ENCODE data around the gene CSGALNACT2. TPM values are rescaled to one million over a fixed set of nuclear protein-coding genes. Genes with fewer than 3 reads are reported as not detected.
"Not testable (repeated sequence)": the region's sequence is repeated elsewhere in the genome, so short reads cannot be mapped to it uniquely, and the experiment has no call there.

Gene CSGALNACT2, protein sequence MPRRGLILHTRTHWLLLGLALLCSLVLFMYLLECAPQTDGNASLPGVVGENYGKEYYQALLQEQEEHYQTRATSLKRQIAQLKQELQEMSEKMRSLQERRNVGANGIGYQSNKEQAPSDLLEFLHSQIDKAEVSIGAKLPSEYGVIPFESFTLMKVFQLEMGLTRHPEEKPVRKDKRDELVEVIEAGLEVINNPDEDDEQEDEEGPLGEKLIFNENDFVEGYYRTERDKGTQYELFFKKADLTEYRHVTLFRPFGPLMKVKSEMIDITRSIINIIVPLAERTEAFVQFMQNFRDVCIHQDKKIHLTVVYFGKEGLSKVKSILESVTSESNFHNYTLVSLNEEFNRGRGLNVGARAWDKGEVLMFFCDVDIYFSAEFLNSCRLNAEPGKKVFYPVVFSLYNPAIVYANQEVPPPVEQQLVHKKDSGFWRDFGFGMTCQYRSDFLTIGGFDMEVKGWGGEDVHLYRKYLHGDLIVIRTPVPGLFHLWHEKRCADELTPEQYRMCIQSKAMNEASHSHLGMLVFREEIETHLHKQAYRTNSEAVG
- polyA plus RNA-seq (ENCODE audit: insufficient read length): 23.9 TPM

DNA sequence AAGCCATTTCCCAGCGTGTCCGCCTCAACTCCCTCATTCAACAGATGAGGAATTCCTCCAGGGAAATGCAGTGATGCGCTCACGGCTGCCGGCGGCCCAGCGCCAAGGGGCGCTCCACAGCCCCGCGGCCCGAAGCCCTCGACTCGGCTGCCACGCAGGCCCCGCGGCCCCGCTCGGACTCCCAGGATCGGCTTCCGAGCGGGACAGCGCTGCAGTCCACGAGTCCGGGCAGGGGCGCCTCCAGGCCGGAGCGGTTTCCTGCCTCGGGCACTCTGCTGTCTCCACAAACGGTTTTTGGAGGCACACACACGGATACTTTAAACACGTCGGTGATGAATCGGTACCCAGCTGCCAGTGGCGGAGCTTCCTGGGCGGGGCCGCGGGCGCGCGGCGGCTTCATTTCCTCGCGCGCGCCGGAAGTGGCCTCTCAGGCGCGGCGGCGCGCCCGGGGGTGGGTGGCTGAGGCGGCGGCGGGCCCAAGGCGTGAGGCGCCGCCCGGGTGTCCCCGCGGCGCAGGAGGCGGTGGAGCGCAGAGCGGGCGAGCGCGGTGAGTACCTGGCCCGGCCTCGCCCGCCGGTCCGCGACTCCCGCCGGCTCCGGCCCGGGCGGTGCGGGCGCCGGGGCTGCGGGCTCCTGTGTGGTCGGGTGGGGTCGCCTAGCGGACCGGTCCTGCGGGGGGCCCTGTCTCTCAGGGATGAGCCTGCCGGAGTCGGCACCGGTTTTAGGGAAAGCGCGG, at the start of gene CSGALNACT2:
Gene CSGALNACT2 (plus strand): TSS at position 425 of the 736 bp plus-strand sequence. CDS start 16,705 bp downstream, outside the sequence.
- DNase-seq (ENCODE audit: low read depth): peak; percentile 69

- DNase-seq (ENCODE audit: low read depth): no peak
These were observed 48.7 kb upstream of the CSGALNACT2 start for GRCh38 chr10:43089519-43089918.

DNA sequence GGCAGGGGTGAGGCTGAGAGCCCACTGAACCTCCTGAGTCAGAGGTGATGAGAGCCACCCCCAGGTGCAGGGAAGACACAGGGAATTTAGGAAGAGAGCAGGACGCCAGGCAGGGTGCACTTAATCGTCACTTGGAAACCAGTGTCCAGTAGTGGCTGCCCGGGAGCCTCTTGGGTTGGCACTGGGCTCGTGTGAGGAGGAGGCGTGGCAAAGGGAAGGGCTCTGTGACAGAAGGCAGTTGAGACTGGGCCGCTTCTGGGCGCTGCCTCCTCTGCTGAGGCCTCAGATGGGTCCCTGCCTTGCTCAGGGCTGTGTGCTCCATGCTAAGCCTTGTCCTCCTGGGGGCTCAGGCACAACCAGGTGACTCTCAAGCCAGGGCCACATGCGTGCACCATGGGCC, 48.1 kb upstream of the CSGALNACT2 start:
- no peak for DNase-seq (ENCODE audit: low read depth)

DNA sequence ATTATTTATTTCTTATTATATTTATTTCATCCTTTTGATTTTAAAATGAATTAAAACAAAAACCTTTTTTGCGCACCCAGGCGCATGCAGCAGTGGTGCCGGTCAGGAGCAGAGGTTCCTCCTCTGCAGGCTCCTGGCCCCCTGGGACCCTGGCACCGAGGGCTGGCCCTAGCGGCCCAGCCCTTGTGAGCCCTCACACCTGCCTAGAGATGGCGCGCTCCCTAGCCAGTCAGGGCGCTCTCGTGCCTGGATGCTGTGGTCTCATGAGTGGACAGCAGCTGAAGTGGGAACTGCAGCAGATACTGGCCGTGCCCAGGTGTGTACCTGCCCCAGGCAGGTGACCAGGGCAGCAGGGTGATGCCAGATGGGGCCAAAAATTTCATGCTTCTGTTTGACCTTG, 47.6 kb upstream of the CSGALNACT2 start:
- DNase-seq (ENCODE audit: low read depth): no peak

- no peak for DNase-seq (ENCODE audit: low read depth)
These were observed 46.4 kb upstream of the CSGALNACT2 start for GRCh38 chr10:43091846-43092245.

DNA sequence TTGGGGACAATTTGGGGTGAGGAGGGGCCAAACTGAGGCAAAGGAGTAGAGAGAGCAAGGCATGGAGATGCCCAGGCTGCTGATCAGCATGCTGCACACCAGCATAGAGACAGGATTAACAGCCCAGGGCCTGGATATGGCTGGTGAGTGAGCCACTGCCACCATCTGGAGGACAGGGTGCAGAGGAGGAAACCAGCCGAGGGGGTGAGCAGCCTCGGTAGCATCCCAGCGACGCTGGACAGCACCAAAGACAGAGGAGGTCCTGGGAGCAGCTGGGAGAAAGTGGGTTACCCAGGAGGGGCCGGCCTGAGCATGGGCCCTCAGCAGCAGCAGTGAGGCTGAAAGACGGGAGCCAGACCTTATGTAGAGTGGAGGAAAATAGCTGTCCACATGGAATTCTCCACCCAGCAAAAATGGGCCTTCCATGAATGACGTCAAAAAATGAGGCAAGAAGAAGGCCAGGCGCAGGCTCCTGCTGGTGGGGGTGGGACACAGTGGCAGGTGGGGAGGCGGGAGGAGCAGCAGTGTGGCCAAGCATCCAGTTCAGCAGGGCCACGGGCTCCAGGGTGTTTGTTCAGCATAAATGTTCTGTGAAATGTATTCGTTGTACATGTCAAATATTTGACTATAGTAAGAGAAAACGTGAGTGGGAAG, 44.7 kb upstream of the CSGALNACT2 start:
- DNase-seq (ENCODE audit: low read depth): no peak

DNA sequence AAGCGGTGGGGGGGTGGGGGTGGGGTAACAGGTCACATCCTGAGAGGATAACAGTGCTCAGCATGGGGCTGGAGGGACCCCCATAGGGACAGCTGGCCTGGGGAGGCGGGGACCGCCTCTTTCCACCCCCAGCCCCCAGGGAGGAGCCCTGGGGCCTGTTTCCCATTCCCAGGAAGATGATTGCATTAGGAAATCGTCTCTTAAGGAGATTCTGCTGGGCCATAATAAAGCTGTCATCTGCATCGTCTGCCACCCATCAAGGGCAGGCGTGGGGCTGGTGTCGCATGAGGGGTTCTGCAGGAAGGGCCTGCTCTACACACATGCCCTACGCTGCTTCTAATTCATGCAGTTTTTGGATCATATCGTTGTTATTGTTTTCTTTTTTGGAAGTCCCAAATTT, 44.2 kb upstream of the CSGALNACT2 start:
- no peak for DNase-seq (ENCODE audit: low read depth)

DNA sequence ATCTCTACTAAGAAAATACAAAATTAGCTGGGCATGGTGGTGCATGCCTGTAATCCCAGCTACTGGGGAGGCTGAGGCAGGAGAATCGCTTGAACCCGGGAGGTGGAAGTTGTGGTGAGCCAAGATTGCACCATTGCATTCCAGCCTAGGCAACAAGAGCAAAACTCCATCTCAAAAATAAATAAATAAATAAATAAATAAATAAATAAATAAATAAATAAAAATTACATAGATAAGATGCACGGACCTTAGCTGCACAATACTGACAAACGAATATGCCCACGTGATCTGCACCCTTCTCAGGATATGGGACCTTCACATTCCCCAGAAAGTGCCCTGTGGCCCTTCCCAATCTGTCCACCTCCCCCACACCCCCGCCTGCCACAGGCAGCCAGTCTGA, 38.9 kb upstream of the CSGALNACT2 start:
- not testable (repeated sequence) for DNase-seq (ENCODE audit: low read depth)

DNA sequence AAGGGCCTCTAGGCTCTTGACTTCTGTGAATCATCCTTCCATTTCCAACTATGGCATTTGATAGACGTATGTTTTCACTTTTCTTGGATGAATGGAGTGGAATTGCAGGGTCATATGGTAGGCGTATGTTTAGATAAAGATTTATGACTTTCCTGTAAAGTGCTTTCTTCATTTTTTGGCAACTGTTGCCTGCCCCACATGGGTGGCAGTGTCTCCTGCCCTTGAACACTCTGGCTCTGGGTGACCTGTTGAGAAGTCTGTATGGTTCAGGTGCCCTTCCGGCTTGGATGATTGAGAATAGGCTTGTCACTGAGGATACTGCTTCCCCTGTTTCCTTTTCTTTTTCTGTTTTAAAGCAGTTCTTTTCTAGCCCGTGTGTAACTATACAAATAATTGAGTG, 38.3 kb upstream of the CSGALNACT2 start:
- no peak for DNase-seq (ENCODE audit: low read depth)

GRCh38 chr10:43100366-43100765, 37.9 kb upstream of the CSGALNACT2 start:
- no peak for DNase-seq (ENCODE audit: low read depth)

DNA sequence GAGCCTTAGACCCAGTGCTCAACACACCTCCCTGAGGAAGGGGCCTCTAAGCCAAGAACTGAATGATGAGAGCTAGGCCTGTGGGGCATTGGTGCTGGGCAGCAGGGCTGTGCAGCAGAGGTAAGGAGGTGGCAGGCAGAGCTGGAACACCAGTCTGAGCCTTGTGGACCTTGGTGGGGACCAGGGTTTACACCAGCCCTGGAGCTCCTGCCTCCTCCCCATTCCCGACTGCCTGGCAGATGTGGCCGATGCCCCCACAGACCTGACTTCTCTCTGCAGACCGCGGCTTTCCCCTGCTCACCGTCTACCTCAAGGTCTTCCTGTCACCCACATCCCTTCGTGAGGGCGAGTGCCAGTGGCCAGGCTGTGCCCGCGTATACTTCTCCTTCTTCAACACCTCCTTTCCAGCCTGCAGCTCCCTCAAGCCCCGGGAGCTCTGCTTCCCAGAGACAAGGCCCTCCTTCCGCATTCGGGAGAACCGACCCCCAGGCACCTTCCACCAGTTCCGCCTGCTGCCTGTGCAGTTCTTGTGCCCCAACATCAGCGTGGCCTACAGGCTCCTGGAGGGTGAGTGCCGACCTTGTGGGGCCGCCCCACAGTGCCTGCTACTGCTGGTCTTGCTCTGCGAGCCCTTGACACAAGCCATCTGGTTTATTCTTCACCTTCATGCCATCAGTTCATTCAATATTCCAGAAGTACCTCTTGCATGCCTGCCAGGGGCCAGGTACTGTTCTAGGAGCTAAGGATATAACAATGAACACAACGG, 36.0 kb upstream of the CSGALNACT2 start:
- DNase-seq (ENCODE audit: low read depth): no peak

GRCh38 chr10:43105102-43105955, 32.9 kb upstream of the CSGALNACT2 start:
- DNase-seq (ENCODE audit: low read depth): no peak

DNA sequence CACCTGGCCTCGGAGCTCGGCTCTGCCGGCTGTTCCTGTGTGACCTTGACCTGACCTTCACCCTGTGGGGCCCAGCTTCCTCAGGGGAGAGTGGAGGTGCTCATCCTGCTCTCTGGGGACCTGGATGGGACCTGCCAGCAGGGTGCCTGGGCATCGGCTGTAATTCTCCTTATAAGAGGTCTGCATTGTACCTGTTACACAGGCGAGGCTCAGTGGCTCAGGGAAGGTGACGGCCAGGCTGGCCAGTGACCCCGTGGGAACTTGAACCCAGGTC, 32.4 kb upstream of the CSGALNACT2 start:
- no peak for DNase-seq (ENCODE audit: low read depth)

GRCh38 chr10:43106256-43107091, 31.8 kb upstream of the CSGALNACT2 start:
- DNase-seq (ENCODE audit: low read depth): no peak

- no peak for DNase-seq (ENCODE audit: low read depth)
These were observed 29.3 kb upstream of the CSGALNACT2 start for GRCh38 chr10:43108951-43109350.

DNA sequence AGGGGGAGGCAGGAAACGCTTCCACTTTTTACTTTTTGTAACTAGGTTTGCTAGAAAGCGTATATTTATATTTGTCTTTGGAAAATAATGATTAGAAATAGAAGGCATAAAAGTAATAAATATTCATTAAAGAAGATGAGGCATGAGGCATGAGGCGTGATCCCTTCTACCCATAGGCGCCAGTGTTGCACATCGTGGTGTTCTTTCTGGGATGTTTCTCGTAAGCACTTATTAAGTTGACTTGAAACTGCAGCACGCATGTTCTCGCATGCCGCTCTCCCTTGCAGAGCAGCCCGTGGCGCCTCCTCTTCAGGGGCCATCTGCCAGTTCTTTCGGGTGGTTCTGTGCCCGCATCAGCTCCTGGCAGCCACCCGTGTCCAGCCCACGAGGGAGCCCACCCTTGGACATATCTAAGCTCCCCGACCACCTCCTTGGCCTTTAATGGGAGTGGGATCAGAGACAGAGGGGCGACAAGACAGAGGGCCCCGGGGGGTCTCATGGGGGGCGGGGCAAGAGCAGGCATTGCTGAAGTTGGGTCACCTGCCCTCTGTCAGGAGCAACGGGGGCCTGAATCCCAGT, 28.5 kb upstream of the CSGALNACT2 start:
- no peak for DNase-seq (ENCODE audit: low read depth)

GRCh38 chr10:43110338-43111071, 27.7 kb upstream of the CSGALNACT2 start:
- no peak for DNase-seq (ENCODE audit: low read depth)

DNA sequence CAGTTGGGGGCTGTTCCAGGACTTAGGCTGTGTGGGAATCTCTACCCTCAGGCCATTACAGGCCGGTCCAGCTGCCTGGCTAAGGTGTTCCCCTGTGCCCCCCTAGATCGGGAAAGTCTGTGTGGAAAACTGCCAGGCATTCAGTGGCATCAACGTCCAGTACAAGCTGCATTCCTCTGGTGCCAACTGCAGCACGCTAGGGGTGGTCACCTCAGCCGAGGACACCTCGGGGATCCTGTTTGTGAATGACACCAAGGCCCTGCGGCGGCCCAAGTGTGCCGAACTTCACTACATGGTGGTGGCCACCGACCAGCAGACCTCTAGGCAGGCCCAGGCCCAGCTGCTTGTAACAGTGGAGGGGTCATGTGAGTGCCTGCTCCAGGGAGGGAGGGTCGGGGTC, 27.1 kb upstream of the CSGALNACT2 start:
- no peak for DNase-seq (ENCODE audit: low read depth)
